Skin of body (tissue), 3 donors: ENCODE measurements around the gene ARPC5L. TPM values are rescaled to one million over a fixed set of nuclear protein-coding genes. Genes with fewer than 3 reads are reported as not detected.
"Not testable (repeated sequence)": the region's sequence is repeated elsewhere in the genome, so short reads cannot be mapped to it uniquely, and the experiment has no call there.

ENCODE experiments used
- DNase-seq: peaks from one replicate; lab custom pipeline; 2025; lab: John Stamatoyannopoulos, UW
- small RNA-seq: library from RNA; depleted of rRNA; stranded (forward); fragments of <200 nt; gene quantifications from one replicate; pipeline ENCODE3, GENCODE V24; 2014; ENCODE audit warnings: low replicate concordance
- total RNA-seq: library from RNA; depleted of rRNA; stranded (reverse); fragments of >200 nt; gene quantifications from one replicate; pipeline ENCODE4 v1.2.3, GENCODE V29; 2014

ARPC5L gene
- total RNA-seq, 1 donor from 2014 or later = 13.0 TPM

DNA sequence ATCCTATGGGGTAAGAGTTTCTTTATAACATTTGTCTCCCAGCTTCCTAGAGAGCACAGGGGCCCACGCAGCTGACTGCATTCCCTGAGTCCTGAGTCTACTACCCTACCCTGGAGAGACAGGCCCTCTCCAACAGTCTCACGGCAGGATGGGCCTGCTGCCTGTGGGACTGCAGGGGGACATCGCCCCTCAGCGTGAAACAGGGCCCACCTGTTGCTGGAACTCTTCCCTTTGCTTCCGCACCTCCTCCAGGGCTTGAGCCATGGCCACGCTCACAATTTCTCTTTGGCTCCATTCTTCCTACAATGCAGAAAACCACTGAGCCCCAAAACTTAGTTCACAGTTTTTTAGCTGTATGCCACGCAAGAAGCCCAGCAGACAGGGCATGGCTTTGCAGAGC, 28.2 kb downstream of the ARPC5L start:
- DNase-seq = no peak

DNA sequence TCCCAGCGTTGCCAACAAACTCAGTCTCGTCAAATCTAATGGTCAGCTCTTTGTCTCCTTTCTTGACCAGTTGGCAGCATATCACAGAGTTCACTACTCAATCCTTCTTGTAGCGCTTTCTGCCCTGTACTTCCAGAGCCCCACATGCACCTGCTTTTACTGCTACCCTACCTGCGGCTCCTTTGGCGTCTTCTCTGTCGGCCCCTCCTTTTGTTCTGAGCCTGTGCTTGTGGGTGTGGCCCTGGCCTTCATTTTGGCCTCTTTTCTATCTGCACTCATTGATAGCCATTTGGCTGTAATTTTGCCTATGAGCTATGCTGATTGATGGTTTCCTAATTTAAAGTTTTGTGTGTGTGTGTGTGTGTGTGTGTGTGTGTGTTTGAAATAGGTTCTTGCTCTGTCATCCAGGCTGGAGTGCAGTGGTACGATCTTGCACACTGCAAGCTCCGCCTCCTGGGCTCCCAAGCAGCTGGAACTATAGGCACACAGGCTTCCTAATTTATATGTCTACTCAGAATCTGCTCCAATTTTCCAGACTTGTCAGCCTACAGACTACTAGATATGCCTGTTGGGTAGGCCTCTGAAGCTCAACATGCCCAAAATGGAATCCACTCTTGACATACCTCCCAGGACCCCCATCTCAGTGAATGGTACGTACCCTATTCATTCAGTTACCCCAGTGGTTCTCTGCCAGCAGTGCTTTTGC, 32.3 kb downstream of the ARPC5L start:
- no peak for DNase-seq

- DNase-seq = no peak
Observed at GRCh38 chr9:124894741-124895170, 32.8 kb downstream of the ARPC5L start.

DNA sequence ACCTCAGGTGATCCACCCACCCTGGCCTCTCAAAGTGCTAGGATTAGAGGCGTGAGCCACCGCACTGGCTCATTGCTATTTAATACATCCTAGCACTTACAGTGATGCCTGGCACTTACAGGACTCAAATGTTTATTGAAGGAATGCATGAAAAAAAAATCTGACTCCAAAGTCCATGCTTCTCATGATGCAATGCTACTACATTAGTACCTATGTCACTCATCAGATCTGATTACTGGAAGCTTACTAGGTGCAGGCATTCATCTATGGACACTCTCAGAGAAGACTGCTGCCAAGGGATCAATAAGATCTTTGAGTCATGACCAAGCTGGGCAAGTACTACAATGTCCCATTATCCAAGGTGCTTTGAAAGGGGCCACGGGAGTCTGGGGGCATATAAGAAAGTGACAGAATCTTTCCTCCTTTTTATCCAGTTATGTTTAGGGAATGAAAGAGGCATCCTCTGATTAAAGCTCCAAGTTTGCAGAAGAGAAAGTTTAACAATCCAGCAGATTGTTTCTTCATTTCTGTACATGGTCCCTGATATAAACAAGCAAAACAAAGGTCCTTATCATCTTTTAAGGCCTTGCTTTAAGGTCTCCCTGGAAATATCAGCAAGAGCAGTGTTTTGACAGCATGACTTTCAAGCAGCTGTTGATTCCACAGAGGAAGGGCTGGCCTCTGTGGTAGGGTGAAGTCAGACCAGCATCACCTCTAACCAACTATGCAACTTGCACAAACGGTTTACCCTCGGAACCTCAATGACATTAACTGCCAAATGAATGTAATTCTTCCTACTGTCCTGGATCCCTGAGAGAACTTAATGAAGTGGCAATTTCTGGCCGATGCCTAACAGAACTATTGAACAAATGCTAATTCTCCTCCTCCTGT, 35.9 kb downstream of the ARPC5L start:
- DNase-seq = no peak

GRCh38 chr9:124899845-124900244, 37.9 kb downstream of the ARPC5L start:
- no peak for DNase-seq

DNA sequence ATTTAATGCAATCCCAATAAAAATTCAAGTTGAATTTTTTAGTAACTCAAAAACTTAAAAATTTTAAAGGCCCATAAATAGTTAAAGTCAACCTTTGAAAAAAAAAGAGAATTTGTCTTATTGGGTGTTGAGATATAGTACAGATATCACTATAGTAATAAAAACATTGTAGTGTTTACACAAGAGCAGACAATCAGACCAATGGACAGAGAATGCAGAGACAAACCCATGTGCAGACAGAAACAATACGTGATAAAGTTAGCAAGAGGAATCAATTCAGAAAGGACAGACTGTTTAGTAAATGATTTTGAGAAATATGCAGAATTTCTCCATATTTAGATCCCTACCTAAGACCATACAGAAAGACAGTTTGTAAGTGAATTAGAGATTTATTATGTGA, 45.0 kb downstream of the ARPC5L start:
- no peak for DNase-seq

DNA sequence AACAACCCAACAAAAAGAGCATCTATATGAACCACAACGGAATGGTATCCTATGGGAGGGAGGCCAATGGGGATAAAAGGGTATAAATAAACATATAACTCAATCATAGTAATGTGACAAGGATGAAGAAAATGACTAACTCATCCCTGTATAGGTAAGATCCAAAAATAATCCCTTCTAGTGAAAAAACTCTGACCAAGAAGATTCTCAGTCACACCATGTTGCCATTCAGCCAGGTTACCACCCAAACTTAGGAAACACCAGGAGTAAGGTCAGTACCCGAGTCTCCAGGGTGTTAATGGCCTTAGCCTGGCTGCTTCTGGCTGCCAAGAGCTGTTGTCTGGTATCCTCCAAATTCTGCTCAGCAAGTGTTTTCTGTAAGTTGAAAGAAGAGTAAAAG, 46.2 kb downstream of the ARPC5L start:
- DNase-seq = no peak

- DNase-seq = no peak
Observed at GRCh38 chr9:124911766-124912165, 49.8 kb downstream of the ARPC5L start.

- DNase-seq = no peak
Observed at GRCh38 chr9:124913378-124913777, 51.4 kb downstream of the ARPC5L start.

DNA sequence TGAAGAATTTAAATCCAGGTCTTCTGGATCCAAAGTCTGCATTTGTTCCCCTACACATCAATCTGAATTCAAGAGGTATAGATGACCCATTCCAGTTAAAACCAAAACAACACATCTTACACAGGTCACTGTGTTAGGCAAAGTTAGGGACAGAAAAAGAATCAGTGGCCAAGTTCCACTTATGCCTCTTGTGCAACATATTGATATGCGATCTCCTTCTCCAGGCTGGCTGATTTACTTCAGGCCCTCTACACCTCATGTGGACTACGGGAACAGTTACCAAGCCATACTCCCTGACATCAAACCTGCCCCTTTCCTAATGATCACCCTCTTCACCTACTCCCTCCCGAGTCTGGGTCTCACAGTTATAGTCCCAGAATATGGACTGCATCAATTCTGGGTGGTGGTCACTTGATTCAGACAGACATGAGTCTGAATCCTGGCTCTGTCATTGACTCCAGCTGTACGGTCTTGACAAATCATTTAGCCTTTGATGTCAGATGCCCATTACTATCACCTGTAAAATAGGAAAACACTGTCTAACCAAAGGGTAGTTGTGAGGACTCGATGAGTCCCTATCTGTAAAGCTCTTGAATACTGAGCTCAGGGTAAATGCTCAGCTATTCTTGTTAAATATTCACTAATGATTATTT, 52.9 kb downstream of the ARPC5L start:
- no peak for DNase-seq

DNA sequence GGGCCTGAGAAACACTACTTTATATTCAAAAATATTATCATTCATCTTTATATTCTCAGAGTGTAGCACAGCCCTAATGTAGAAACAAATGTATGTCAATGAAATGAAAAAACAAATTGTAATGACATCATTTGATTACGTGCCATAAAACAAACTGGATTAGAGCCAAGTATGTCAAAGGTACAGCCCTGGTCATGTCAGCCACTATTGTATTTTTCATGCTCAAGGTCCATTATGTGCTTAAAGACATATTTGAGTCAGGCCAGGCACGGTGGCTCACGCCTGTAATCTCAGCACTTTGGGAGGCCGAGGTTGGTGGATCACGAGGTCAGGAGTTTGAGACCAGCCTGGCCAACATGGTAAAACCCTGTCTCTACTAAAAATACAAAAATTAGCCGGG, 58.5 kb downstream of the ARPC5L start:
- DNase-seq = not testable (repeated sequence)

Small RNA genes lying within 50 kb of the gene (small RNA-seq; reads per million reads assigned to genes)
- not detected for gene RNU4-82P

Other genes with a start within 250 kb of the ARPC5L start
- gene NR6A1, start 90.8 kb upstream of the ARPC5L start, total RNA-seq = 0.99 TPM
- 49.1 TPM for gene OLFML2A, start 85.0 kb upstream of the ARPC5L start, total RNA-seq
- gene WDR38, start 8.7 kb upstream of the ARPC5L start, total RNA-seq = not detected
- gene RPL35, start 173 bp upstream of the ARPC5L start, total RNA-seq = 1,522 TPM
- gene GOLGA1, start 79.0 kb downstream of the ARPC5L start, total RNA-seq = 13.5 TPM